Smooth muscle cell (in vitro differentiated cells): Measurements from ENCODE around the gene RSBN1. TPM values are rescaled to one million over a fixed set of nuclear protein-coding genes. Genes with fewer than 3 reads are reported as not detected.

Experiments
- DNase-seq: peaks from one replicate; lab custom pipeline; 2025; ENCODE audit not compliant: unreplicated experiment; lab: John Stamatoyannopoulos, UW
- H2AFZ ChIP-seq: fragments of 200-600 bp; sonication (generic); 2 replicates; pipeline ENCODE4 v1.6.0; 2016; ENCODE audit warnings: antibody characterized with exemption, low read depth, mild to moderate bottlenecking
- H3F3A ChIP-seq: fragments of 200-600 bp; sonication (generic); 2 replicates; pipeline ENCODE4 v1.6.0; 2017; ENCODE audit warnings: antibody characterized with exemption, low read depth
- H3K27ac ChIP-seq: fragments of 200-600 bp; sonication (generic); 2 replicates; pipeline ENCODE4 v1.5.1; 2016; ENCODE audit warnings: low read depth, mild to moderate bottlenecking
- H3K27me3 ChIP-seq: fragments of 200-600 bp; sonication (generic); 2 replicates; pipeline ENCODE4 v1.6.1; 2016; ENCODE audit warnings: low read depth, mild to moderate bottlenecking
- H3K36me3 ChIP-seq: fragments of 200-600 bp; sonication (generic); 2 replicates; pipeline ENCODE4 v1.5.1; 2016; ENCODE audit warnings: low read depth
- H3K4me1 ChIP-seq: fragments of 200-600 bp; sonication (generic); 2 replicates; pipeline ENCODE4 v1.5.1; 2016; ENCODE audit warnings: low read depth
- H3K4me2 ChIP-seq: fragments of 200-600 bp; sonication (generic); 2 replicates; pipeline ENCODE4 v1.6.0; 2016; ENCODE audit warnings: mild to moderate bottlenecking
- H3K4me3 ChIP-seq: fragments of 200-600 bp; sonication (generic); 2 replicates; pipeline ENCODE4 v1.5.1; 2016; ENCODE audit warnings: mild to moderate bottlenecking
- H3K79me2 ChIP-seq: fragments of 200-600 bp; sonication (generic); 2 replicates; pipeline ENCODE4 v1.6.0; 2016; ENCODE audit warnings: low read depth, mild to moderate bottlenecking
- H3K9ac ChIP-seq: fragments of 200-600 bp; sonication (generic); 2 replicates; pipeline ENCODE4 v1.6.0; 2016; ENCODE audit warnings: low read depth
- H3K9me3 ChIP-seq: fragments of 200-600 bp; sonication (generic); replicated peaks from 2 replicates; pipeline ENCODE4 v1.5.1; 2016; ENCODE audit warnings: low read depth
- H4K20me1 ChIP-seq: fragments of 200-600 bp; sonication (generic); 2 replicates; pipeline ENCODE4 v1.6.0; 2016; ENCODE audit warnings: low read depth
- WGBS: methylation state at CpG from one replicate; pipeline ENCODE4 v1.1.7; 2016; ENCODE audit warnings: low lambda C conversion rate; 5-methylcytosine and 5-hydroxymethylcytosine counted together
- polyA plus RNA-seq: library from polyadenylated mRNA; unstranded; fragments of >200 nt; fragmentation: Nextera tagmentation; extraction: Ambion mirVana; gene quantifications from 2 replicates; pipeline ENCODE4 v1.2.1, GENCODE V29; 2016
- total RNA-seq: library from RNA; depleted of rRNA; stranded (reverse); fragments of >200 nt; gene quantifications from 2 replicates; pipeline ENCODE4 v1.2.3, GENCODE V29; 2014
- TF ChIP-seq, protein P1 (sequence below): fragments of 200-600 bp; sonication (generic); IDR thresholded peaks from 2 replicates; pipeline ENCODE4 v1.5.1; 2017; ENCODE audit warnings: borderline replicate concordance, mild to moderate bottlenecking, antibody characterized with exemption; ENCODE audit not compliant: insufficient read depth, poor library complexity, severe bottlenecking

Gene RSBN1
- total and polyA plus RNA-seq, 2 experiments from 2014 or later = 9.0 to 18.3 TPM

DNA sequence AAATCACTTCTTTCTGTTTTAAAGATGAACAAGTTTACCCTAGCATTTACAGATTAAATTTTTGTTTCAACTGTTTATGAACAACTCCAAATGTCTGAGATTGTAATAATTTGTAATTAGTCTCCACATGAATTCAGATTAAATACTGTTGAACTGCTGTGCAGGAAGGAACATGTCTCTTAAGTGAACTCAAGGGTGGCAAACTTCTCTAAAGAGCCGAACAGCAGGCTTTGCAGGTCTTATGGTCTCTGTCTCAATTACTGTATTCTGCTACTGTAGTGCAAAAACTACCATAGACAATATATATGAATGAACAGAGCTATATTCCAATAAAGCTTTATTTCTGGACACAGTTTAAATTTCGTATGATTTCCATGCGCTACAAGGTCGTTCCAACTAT lies 6.6 kb downstream of the RSBN1 start:
- no peak overlapping the region for H2AFZ ChIP-seq
- WGBS = 92% methylated on average over 4 of the region's 4 CpGs
- no peaks in the 10 kb centered on the region for H3K36me3 ChIP-seq
- H3K4me1 ChIP-seq = peaks cover 27% of the 10 kb centered on the region
- no peaks in the 10 kb centered on the region for H3K9me3 ChIP-seq
- peaks cover 85% of the 10 kb centered on the region for H4K20me1 ChIP-seq
- H3K27ac ChIP-seq = peak overlapping the region; percentile 83
- no peak overlapping the region for H3K4me3 ChIP-seq
- H3K79me2 ChIP-seq = peaks cover 98% of the 10 kb centered on the region
- DNase-seq = no peak
- H3K4me2 ChIP-seq = no peak overlapping the region
- TF ChIP-seq, protein P1, sequence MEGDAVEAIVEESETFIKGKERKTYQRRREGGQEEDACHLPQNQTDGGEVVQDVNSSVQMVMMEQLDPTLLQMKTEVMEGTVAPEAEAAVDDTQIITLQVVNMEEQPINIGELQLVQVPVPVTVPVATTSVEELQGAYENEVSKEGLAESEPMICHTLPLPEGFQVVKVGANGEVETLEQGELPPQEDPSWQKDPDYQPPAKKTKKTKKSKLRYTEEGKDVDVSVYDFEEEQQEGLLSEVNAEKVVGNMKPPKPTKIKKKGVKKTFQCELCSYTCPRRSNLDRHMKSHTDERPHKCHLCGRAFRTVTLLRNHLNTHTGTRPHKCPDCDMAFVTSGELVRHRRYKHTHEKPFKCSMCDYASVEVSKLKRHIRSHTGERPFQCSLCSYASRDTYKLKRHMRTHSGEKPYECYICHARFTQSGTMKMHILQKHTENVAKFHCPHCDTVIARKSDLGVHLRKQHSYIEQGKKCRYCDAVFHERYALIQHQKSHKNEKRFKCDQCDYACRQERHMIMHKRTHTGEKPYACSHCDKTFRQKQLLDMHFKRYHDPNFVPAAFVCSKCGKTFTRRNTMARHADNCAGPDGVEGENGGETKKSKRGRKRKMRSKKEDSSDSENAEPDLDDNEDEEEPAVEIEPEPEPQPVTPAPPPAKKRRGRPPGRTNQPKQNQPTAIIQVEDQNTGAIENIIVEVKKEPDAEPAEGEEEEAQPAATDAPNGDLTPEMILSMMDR = no peak
- no peaks in the 10 kb centered on the region for H3K27me3 ChIP-seq
- H3F3A ChIP-seq = peaks cover 6% of the 10 kb centered on the region
- H3K9ac ChIP-seq = no peak overlapping the region

DNA sequence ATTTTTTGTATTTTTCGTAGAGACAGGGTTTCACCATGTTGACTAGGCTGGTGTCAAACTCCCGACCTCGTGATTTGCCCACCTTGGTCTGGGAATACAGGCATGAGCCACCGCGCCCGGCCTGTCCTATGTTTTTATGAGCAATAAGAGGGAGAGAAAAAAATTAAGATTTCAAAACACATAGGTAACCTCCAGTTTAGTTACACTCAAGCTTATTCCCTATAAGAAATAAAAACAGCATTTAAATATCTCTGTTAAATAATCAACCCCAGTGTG lies 7.1 kb downstream of the RSBN1 start:
- Histone ChIP-seq H3K4me1 (peaks cover 24% of the 10 kb centered on the region), H3K4me3 (peak overlapping the region; percentile 8), H3K79me2 (peaks cover 98% of the 10 kb centered on the region), H3K9me3 (no peaks in the 10 kb centered on the region), H3K9ac (no peak overlapping the region), H3K4me2 (peak overlapping the region; percentile 72), H3K27me3 (no peaks in the 10 kb centered on the region), H3K36me3 (no peaks in the 10 kb centered on the region), H3F3A (peaks cover 6% of the 10 kb centered on the region), H4K20me1 (peaks cover 85% of the 10 kb centered on the region), H3K27ac (peak overlapping the region; percentile 83), H2AFZ (no peak overlapping the region)
- TF ChIP-seq, protein P1 = no peak
- no peak for DNase-seq
- 96% methylated on average over 6 of the region's 6 CpGs for WGBS

DNA sequence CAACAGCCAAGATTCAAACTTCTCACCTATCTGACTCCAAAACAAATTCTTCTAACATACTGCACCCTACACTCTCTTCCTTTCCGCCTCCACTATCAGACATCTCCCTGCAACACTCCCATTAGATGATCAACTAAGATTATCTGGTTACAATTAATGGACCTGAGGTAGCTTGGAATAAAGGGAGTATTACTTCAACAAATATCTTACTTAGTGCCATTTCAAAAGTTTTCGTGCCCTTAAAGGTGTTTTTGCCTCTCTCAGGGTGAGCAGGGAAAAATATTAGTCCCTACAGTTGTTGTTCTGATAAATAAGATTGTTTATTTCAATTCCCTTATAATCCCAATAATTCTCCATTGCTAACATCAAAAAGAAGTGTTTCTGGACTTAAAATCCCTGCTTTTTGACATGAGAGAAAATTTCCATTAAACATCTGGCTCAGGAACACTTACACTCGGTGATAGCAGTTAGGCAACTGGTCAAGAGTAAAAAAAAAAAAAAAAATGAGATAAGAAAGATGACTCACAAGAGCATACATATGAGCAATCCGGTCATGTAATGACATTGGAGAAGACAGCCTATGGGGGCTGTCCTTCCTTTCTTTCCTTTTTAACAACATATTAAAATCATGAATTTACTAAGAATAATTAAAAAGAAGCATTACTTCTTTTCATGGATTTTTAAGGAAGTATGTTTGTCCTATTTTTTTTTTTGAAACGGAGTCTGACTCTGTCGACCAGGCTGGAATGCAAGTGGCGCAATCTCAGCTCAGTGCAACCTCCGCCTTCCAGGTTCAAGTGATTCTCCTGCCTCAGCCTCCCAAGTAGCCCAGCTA lies 7.6 kb downstream of the RSBN1 start:
- 66% methylated on average over 8 of the region's 8 CpGs for WGBS
- Histone ChIP-seq H3K27me3 (no peaks in the 10 kb centered on the region), H3K9ac (peak overlapping the region; percentile 44), H3K4me2 (peak overlapping the region; percentile 72), H3K4me1 (peaks cover 18% of the 10 kb centered on the region), H3K27ac (peak overlapping the region; percentile 83), H2AFZ (no peak overlapping the region), H3F3A (peaks cover 6% of the 10 kb centered on the region), H3K9me3 (no peaks in the 10 kb centered on the region), H3K4me3 (peak overlapping the region; percentile 31), H4K20me1 (peaks cover 85% of the 10 kb centered on the region), H3K79me2 (peaks cover 98% of the 10 kb centered on the region), H3K36me3 (no peaks in the 10 kb centered on the region)
- no peak for DNase-seq
- TF ChIP-seq, protein P1 = no peak
